COR-L47 (cell line): ENCODE results near the gene YBEY.
A peak's percentile ranks its signal among the peaks of the same experiment; 100 is the strongest.
"Not testable (repeated sequence)": the region's sequence is repeated elsewhere in the genome, so short reads cannot be mapped to it uniquely, and the experiment has no call there.

Experiments
- DNase-seq: peaks from one replicate; lab custom pipeline; 2025; lab: John Stamatoyannopoulos, UW

The YBEY gene

DNA sequence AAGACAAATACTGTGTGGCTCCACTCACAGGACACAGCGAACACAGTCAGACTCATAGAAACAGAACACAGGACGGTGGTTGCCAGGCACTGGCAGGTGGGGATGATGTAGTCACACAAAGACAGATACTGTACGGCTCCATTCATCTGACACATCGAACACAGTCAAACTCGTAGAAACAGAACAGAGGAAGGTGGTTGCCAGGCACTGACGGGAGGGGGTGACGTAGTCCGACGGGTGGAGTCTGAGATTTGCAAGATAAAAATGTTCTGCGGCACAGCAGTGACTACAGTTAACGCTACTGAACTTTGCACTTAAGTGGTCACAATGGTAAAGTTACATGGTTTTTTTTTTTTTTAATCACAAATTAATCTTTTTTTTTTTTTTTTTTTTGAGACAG is 18.8 kb downstream of the YBEY start:
- no peak for DNase-seq

DNA sequence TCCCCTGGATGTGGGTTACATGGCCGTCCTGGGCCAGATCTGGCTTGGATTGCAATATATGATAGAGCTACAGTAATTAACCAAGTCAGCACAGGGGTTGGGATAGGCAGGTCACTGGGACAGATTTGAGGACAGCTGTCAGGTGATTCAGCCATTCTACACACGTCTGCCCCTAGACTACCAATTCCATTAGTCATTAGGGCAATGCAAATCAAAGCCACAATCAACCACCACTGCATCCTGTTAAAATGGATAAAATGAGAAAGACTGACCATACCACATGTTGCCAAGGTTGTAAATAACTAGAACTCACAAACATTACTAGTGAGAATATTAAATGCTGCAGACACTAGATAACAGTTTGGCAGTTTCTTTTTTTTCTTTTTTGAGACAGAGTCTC is 21.5 kb downstream of the YBEY start:
- no peak for DNase-seq

DNA sequence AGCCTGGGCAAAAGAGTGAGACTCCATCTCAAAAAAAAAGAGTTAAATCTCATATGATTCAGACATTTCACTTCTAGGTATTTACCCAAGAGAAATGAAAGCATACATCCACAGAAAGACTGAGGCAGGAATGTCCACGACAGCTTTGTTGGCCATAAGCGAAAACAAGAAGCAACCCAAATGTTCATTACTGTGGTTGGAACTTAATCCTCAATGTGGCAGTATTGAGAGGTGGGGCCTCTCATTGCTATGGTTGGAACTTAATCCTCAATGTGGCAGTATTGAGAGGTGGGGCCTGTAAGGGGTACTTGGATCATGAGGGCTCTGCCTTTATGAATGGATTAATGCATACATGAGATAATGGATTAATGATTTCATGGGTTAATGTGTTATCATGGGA is 22.3 kb downstream of the YBEY start:
- DNase-seq: no peak

DNA sequence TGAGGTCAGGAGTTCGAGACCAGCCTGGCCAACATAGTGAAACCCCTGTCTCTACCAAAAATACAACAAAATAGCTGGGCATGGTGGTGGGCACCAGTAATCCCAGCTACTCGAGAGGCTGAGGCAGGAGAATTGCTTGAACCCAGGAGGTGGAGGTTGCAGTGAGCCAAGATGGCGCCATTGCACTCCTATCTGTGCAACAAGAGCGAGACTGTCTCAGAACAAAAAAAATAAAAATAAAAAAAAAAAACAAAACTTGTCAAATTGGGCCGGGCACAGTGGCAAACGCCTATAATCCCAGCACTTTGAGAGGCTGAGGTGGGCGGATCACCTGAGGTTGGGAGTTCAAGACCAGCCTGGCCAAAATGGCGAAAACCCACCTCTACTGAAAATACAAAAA is 24.1 kb downstream of the YBEY start:
- DNase-seq: not testable (repeated sequence)

DNA sequence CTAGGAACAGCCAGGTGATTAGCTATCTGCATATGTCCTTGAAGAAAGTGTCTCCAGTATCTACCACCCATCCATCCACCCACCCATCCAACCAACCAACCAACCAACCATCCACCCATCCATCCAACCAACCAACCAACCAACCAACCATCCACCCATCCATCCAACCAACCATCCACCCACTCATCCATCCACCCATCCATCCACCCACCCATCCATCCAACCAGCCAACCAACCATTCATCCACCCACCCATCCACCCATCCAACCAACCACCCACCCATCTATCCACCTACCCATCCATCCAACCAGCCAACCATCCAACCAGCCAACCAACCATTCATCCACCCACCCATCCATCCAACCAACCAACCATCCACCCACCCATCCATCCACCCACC is 25.4 kb downstream of the YBEY start:
- no peak for DNase-seq

DNA sequence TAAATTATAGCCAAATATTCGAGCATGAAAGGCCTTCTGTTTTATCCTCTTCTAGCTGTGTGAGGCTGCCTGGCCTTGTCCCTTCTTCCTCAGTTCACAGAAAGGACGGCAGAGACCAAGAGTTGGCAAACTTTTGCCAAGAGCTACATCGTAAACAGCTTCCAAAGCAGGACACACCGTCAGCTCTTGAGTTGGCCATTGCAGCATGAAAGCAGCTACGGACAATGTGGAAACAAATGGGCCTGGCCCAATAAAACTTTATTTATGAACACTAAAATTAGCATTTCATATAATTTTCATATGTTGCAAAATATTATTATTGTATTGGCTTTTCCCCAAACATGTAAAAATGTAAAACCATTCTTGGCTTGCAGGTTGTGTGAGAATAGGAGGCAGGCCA is 26.8 kb downstream of the YBEY start:
- no peak for DNase-seq

DNA sequence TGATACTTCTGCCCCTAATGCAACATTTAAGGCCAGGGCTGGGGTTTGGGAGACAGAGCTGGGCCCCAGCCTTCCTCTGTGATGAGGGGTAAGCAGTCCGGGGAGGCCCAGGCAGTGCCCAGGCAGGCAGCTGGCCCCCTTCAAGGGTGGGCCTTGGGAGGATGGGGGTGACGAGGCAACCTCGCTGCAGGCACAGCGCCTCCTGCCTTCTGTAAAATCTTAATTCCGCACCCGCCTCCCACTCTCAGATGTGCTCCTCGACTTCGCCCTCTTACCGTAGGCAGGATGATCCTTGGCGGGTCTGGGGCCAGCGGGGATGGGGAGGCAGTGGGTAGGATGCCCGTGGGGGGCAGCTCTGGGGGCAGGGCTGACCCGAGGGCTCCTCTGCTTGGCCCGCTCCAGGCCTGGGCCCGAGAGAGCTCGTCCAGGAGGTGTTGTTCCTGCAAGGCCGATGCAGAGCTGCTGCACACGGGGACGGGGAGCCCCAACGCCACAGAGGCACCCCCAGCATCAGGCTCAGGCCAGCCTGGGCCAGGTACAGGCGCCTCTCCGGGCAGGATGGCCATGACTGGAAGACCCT is 28.4 kb downstream of the YBEY start:
- no peak for DNase-seq

DNA sequence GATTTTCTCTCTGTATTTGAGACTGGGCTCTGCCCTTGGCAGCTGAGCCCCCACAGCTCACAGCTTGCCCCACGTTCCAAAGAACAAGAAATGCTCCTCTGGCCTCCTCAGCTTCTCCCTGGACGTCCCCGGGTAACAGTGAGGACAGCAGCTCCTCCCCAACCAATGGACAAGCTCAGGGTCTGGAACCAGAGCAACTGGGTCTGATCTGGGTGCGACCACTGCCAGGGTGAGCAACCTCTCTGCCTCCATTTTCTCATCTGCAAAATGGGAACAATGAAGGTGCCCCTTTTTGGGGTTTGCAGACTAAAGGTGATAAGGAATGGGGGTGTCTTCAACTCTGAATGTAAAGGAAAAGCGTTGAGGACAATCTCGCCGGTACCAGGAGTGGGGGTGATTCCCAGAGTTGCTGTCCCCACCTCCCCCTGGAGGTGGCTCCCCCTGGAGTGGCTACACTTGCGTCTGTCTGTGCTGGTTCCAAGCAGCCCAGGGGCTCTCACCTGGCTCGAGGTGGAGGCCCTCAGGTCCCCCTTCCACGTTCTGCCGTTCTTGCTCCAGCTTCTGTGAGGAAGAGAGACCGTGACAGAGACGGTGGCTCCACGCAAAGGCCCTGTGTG is 30.7 kb downstream of the YBEY start:
- no peak for DNase-seq

DNA sequence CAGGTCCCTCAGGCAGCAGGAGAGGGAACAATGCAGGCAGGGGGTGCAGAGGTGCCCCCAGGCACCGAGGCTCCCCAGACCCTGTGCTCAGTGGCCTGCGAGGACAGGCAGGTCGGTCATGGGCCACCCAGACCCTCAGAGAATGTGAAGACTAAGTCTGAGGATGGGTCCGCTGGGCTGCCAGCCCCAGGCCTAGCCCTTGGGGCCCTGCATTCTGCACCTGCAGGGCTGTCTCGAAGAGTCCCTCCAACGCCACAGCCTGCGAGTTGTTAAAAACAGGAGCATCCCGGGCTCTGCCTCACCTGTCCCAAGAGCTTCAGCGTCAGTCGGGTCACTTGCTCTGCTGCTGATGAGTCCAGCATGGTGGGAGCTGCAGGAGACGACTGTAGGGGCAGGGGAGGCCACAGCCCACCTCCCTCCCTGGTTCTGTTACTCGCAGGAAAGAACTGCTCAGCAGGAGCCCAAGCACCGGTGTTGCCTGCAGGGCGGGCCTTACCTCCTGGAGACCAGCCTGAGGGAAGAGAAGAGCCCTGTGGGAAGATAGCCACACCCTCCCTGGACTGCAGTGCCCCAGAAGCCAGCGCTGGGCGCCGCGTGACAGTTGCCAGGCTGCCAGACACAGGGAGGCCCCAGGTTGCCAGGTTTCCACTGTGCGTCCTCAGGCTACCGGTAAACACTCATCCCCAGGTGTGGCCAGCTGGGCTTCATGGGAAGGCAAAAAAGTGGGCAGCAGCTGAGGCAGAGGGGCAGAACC is 31.7 kb downstream of the YBEY start:
- DNase-seq: peak; percentile 96

DNA sequence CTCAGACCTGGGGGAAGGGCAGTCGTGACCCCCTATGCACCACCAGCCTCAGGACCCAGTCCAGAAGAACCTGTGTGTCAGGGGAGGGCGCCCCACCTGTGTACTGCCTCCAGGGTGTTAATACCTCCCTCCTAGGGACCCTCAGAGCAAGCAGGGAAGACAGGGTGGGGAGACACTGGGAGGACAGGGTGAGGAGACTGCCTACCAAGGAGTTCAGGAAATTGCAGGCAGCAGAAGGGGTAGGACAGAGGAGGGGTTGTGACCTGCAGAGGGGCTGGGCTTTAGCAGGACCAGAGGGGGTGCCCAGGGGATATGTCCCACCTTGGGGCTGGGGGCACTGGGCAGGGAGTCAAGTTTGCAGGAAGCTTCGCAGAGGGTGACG is 32.3 kb downstream of the YBEY start:
- DNase-seq: no peak

DNA sequence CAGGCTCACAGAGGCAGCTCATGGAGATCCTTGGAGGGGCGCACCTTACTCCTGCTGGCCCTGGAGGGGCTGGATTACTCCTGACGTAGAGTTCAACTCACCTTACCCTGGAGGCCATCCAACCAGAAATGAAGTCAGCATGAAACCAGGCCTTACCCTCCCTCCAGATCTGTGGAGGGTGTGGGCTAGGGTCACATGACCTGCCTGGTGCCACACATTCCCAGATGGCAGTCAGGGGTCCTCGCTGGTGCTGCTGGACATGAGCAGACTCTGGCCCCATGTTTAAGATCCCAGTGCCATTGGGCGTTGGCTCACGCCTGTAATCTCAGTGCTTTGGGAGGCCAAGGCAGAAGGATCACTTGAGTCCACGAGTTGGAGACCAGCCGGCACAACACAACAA is 33.0 kb downstream of the YBEY start:
- no peak for DNase-seq

DNA sequence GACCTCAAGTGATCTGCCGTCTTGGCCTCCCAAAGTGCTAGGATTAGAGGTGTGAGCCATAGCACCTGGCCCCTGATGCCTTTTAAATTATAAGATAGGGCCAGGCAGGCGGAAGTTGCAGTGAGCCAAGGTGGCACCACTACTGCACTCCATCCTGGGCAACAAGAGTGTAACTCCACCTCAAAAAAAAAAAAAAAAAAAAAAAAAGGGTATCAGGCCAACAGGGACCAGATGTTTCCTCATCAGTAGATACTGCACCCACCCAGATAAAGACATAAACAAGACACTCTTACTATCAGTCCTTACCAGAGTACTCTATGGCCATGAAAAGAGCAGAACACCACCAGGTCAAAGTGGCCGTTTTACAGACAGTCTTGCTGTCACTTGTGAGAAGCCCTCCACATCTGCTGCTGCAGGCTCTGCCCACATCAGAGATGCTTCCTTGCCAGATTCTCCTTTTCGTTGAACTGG is 34.2 kb downstream of the YBEY start:
- no peak for DNase-seq

DNA sequence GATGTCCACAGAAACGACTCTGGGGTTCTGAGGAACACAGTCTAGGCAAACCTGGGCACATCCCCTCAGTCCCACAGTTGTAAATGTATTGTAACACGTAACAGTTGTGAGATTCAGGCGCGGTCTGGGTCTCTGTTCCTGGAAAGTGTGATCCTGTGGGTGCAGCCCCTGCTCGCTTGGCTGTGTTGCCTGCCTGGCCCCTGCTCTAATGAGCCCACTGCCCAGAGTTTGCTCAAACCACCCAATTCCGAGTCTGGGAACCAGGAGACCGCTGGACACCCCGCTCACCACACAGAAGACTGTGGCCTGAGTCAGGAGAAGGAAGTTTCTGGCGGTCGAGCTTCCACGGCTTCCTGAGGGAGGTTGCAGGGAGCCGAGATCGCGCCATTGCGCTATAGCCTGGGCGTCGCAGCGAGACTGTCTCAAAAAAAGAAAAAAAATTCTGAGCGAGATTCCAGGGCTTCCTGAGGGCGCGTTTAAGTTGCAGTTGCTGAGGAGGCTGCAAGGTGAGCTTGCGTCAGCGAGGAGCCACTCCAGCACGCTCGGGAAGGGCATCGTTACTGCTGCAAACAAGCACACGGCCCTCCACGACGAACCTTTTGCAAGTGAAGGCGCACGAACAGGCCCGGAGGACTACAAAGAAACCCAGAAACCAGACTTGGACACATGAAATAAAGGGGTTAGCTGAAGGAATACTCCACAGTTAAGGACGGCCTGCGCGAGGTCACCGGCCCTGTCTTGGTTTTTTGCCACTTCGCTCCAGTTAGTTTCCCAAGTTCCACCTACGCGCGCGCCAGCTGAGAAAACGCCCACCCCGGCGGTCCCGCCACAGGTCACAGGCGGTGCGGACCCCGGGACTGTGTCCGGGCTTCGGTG is 36.4 kb downstream of the YBEY start:
- DNase-seq: no peak

DNA sequence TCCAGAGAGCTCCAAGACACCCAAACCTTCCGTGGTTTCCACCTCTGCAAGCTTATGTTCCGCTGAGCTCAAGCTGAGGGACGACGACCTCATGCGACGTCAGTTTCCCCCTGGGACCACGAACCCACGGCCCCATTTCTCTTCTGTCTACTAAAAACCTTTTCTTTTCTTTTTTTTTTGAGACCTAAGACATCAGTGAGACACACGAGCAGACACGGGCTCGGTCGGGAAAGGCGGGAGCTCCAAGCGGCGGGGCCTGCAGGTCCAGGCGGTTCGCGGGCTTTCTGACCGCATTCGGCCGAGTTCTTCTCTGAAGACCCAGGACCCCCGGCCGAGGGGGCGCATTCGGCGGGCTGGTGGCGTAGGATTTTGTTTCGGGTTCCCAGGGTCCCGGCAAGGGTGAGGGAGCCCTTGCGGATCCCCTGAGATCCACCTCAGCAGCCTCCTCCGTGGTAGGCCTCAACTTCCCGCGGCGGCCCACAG is 37.1 kb downstream of the YBEY start:
- no peak for DNase-seq

DNA sequence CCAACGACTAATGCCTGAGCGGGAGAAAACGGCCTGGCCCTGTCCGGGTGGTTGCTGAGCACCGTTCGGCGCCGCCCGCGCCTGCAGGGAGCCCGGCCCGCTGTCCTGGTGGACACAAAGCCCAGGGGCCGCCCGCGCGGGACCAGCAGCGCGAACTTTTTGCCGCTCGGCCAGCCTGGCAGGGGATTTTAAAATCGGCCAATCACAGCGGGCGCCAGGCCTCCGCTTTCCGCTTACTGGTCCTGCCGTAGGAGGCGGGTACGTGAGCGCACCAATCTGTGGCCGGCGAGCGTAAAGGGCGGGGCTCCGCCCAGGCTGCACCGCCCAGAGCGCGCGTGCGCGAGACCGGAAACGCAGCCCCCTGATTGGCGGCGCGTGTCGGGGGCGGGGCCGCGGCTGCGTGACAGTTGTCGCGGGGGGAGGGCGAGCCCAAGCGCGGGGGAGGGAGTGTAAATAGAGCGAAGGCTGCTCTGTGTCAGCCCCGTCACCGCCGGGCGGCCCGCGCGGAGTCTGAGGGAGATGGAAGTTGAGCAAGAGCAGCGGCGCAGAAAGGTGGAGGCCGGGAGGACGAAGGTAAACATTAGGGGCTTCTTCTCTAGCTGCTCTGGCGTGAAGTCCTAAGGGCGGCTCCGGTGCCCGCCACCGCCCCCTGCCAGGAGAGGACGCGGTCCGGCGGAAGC is 37.7 kb downstream of the YBEY start, which contains the start of the genes C21orf58 and PCNT:
Gene C21orf58, minus strand, starts transcription at position 161 of the 680 bp plus-strand sequence. CDS start 1,132 bp downstream, outside the sequence.
Gene PCNT, plus strand, starts transcription at position 447 of the 680 bp plus-strand sequence. Its CDS starts 73 bp downstream, at position 520.
- DNase-seq: peak; percentile 98

DNA sequence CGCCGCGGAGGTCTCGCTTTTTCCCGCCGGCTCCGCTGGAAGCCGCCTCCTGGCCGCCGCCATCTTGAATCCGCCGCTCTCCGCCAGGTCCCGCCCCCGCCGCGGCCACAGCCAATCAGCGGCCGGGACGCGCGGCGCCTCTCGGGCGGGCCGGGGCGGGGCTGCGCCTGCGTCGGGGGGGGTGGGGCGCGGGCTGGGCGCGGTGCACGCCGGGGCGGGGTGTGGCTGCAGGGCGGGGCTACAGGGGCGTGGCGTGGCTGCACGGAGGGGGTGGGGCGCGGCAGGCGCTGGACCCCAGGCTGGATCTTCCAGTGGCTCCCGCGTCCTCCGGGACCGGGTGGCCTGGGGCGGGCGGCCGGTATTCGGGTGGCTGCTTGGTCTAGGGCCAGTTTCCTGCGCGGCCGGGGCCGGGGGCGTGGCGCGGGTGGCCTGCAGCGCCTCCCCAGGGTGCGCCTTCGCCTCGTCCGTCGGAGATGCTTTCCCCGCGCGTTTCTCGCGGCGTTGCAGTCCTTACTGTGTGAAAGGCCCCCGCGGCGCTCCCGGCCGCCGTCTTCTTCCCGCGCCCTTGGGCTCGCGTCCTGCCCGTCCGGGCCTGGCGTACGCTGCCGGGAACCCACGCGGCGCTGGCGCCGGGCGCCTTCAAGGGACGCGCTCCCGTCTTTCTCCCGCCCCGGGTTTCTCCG is 38.4 kb downstream of the YBEY start:
- peak; percentile 84 for DNase-seq

DNA sequence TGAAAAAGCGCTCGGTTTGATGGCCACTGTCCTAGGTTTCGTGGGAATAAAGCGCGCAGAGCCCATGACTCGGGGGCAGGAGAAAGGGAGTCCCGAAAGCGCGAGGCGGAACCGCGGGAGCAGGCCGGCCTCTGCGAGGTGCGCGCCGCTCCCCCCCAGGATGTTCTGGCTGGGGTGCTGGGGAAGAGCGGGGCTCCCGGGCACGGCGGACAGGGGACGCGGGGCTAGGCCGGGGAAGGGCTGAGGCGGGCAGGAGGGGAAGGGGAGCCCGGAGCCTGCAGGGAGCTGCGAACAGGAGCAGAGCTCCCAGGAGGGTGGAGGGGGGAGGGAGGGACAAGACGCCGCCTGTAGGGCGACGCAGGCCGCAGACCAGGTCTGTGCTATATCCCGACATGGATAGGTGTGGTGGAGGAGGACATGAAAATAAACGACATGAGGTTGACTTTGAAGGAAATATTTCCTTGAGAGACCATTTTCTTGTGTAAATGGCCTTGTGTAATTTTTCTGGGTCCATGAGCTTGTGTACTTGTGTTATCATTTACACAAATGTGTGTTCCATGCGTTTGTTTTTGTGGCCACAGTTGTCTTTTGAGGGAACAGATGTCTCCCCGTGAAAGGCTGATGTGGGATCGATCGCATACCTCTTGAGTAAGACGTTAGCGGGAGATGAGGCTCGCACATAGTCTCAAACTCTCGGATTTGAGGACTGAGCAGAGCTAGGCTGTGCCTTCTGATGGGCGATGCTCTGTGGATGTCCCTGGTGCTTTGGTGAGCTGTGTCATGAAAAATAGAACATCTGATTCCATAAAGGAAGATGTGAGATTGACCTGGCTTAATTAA is 39.2 kb downstream of the YBEY start:
- DNase-seq: peak; percentile 38

DNA sequence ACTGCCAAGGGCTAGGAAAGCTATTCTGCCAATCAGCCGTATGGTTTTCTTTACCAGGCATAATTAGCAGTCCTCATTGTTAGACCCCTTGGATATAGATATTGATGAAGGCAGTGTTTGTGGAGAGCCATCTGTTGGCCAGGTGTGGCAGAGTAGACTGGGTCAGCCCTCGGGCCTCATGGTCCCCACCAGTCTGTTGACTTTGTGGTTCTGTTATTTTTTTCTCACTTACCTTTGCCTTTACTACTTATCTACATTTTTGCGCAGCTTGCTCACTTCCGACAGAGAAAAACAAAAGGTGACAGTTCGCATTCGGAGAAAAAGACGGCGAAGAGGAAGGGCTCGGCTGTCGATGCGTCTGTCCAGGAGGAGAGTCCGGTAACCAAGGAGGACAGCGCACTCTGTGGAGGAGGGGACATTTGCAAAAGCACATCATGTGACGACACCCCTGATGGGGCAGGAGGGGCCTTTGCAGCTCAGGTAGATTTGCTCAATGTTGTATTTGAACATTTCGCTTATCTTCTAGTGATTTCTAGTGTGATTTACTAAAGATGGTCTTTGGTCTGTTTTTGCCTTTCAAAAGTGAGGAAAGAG is 40.1 kb downstream of the YBEY start:
- peak; percentile 16 for DNase-seq

DNA sequence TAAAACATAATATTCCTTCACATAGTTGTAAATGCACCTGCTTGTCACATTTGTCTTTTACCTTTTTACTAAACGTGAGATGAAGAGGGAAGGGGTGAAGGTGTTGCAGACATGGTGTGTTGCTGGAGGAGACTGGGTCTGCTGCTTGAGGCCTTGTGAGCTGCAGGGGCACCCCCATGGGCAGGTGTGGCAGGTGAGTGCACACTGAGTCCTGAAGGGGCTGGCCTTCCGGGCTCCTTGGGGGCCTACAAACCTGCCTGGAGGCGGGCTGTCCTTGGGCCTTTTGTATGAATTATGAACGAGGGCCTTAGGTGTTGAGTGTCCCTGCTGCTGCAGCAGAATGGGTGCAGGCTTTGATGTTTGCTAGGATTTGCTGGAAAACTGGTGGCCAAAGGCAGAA is 41.6 kb downstream of the YBEY start:
- DNase-seq: no peak

DNA sequence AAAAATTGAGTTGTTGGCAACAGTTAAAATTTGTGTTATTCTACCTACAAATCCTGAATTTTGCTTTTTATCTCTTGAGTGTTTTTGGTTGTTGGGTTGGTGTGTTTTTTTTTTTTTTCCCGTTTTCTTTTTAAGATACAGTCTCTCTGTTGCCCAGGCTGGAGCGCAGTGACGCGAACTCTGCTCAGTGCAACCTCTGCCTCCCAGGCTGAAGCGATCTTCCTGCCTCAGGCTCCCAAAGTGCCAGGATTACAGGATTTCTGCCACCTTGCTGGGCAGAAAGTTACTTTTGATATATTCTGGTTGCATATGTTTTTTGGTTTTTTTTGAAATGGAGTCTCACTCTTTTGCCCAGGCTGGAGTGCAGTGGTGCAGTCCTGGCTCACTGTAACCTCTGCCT is 42.0 kb downstream of the YBEY start:
- DNase-seq: no peak
